ENCODE measurements around the gene SLC17A5. TPM values are rescaled to one million over a fixed set of nuclear protein-coding genes. Genes with fewer than 3 reads are reported as not detected.
"Not testable (repeated sequence)": the region's sequence is repeated elsewhere in the genome, so short reads cannot be mapped to it uniquely, and the experiment has no call there.

SLC17A5 gene
- total RNA-seq, 1 donor from 2014 or later = 50.5 TPM

GRCh38 chr6:73569121-73569520 is 84.7 kb downstream of the SLC17A5 start:
- DNase-seq (ENCODE audit: low read depth) = no peak

DNA sequence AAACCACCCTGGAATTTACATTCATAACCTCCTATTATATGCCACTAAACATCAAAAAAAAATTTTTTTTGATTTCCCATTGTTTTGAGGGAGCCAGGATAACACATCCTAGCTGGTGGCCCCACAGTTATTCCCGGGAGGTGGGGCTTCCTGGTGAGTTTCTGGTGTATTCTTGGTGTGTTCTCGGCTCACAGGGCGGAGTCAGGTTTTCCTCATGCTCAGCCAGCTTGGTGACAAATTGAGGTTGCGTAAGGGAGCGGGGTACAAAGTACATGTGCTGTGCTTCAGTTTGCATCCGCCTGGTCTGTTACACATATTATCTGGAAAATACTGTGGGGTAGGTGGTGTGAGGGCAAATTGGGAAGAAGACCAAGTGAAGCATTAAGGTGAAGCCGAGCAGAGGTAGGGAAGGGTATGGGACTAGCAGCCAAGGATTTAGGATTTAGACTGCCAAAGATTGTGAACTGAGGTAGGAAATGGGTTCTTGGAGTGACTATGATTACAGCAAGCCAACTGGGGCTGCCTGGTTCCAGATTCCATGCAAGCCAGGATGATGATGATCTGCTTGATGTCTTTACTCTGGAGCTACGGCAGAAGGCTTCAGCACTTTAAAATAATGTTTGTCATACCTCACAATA is 86.7 kb downstream of the SLC17A5 start:
- DNase-seq (ENCODE audit: low read depth) = peak; percentile 57

GRCh38 chr6:73566486-73566871 is 87.3 kb downstream of the SLC17A5 start:
- not testable (repeated sequence) for DNase-seq (ENCODE audit: low read depth)

GRCh38 chr6:73565767-73566485 is 87.9 kb downstream of the SLC17A5 start:
- DNase-seq (ENCODE audit: low read depth) = no peak

DNA sequence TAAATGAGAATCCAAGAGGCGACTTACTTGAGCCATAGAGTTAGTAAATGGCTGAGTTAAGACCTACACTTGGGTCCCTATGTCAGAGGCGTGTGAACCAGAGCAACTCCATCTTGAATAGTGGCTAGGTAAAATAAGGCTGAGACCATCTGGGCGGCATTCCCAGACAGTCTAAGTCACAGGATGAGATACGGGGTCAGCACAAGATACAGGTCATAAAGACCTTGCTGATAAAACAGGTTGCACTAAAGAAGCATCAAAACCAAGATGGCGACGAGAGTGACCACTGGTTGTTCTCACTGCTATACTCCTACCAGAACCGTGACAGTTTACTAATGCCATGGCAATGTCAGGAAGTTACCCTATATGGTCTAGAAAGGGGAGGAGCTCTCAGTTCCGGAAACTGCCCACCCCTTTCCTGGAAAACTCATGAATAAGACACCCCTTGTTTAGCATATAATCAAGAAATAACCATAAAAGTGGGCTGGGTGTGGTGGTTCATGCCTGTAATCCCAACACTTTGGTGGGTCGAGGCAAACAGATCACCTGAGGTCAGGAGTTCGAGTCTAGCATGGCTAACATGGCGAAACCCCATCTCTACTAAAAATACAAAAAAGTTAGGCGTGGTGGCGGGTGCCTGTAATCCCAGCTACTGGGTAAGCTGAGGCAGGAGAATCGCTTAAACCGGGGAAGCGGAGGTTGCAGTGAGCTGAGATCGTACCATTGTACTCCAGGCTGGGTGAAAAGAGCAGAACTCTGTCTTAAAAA is 89.0 kb downstream of the SLC17A5 start:
- DNase-seq (ENCODE audit: low read depth) = no peak

DNA sequence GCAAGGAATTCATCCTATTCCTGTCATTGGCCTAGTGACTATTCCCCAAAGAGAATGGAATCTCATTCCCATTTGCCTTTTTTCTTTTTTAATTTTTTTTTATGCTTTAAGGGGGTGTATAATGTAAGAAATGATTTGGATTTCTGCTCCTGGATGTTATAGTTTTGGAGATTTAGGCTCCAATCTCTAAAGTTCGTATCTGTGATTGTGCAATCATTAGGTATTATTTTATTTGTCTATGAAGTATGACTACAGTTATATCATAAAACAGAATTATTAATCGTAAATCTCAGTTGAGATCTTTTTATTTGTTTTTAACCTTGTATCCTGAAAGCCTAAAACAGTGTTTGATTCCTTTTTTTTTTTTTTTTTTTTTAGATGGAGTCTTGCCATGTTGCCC is 91.2 kb downstream of the SLC17A5 start:
- DNase-seq (ENCODE audit: low read depth) = no peak

- DNase-seq (ENCODE audit: low read depth) = no peak
These were observed 92.9 kb downstream of the SLC17A5 start for GRCh38 chr6:73560853-73561407.

DNA sequence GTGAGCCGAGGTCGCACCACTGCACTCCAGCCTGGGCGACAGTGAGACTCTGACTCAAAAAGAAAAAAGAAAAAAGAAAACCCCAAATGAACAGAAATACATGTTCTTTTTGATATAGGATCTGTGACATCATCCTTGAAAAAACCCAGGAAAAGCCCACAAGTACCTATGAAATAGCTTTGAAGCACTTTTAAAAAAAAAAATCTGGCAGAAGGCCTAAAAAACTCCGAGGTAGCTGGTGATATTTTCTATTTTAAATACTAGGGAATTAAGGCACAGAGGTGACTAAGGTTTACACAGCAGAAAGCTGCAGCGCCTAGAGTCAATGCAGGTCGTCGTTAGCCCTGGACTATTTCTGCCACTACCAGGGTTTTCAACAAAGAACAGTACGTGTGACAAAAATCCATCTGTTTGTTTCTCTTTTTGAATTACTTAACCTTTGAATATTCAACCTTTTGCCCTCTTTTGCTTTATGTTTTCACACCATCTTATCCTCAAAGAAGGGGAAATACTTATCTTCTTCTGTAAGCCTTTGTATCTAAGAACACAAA is 93.5 kb downstream of the SLC17A5 start:
- no peak for DNase-seq (ENCODE audit: low read depth)

- DNase-seq (ENCODE audit: low read depth) = not testable (repeated sequence)
These were observed 94.4 kb downstream of the SLC17A5 start for GRCh38 chr6:73559399-73559794.

- no peak for DNase-seq (ENCODE audit: low read depth)
These were observed 95.0 kb downstream of the SLC17A5 start for GRCh38 chr6:73558624-73559398.

GRCh38 chr6:73556836-73557235 is 97.0 kb downstream of the SLC17A5 start:
- no peak for DNase-seq (ENCODE audit: low read depth)

DNA sequence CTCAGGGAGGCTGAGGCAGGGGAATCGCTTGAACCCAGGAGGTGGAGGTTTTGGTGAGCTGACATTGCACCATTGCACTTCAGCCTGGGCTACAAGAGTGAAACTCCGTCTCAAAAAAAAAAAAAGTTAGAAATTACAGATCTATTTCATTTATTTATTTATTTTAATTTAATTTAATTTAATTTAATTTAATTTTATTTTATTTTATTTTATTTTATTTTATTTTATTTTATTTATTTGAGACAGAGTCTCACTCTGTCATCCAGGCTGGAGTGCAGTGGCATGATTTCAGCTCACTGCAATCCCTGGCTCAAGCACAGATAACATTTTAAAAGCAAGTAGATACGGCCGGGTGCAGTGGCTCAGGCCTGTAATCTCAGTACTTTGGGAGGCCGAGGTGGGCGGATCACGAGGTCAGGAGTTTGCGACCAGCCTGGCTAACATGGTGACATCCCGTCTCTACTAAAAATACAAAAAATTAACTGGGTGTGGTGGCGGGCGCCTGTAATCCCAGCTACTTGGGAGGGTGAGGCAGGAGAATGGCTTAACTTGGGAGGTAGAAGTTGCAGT is 98.3 kb downstream of the SLC17A5 start:
- not testable (repeated sequence) for DNase-seq (ENCODE audit: low read depth)

DNA sequence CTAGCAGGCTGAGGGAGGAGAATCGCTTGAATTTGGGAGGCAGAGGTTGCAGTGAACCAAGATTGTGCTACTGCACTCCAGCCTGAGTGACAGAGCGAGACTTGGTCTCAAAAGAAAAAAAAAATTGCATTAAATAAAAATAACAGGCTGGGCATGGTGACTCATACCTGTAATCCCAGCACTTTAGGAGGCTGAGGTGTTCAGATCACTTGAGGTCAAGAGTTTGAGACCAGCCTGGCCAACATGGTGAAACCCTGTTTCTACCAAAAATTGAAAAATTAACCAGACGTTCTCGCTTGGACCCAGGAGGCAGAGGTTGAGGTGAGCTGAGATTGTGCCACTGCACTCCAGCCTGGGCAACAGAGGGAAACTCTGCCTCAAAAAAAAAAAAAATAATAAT is 102.7 kb downstream of the SLC17A5 start:
- DNase-seq (ENCODE audit: low read depth) = not testable (repeated sequence)

DNA sequence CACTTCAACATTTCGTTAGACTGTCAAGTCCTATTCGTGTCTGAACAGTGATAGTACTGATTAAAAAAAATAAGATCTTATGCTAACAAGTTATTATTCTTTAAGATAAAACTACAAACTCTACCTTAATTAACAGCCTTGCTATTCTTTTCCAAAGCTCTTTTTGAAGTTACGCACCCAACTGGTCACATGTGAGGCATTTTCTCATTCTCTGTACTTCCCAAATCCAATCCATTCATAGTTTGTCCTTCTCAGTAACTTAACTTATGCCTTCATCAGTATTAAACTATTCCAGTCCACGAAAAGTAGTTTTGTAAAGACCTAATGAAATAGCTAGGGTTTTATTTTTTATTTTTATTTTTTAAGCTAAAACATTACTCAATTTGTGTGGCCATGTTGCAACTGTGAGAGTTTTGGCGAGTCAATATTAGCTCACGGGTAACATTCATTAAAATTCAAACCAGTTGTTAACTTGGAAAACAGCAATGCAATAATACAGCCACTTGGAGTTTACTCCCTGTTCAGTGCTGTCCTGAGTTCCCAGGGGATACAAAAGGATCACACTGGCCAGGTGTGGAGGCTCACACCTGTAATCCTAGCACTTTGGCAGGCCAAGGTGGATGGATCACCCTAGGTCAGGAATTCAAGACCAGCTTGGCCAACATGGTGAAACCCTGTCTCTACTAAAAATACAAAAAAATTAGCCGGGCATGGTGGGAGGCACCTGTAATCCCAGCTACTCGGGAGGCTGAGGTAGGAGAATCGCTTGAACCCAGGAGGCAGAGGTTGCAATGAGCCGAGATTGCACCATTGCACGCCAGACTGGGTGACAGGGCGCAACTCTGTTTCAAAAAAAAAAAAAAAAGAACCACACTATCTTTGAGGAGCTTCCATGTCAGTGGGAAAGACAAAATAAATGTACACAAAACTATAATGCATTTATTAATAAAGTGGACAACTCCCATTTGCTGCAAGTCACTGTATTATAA is 105.0 kb downstream of the SLC17A5 start:
- no peak for DNase-seq (ENCODE audit: low read depth)

- no peak for DNase-seq (ENCODE audit: low read depth)
These were observed 106.8 kb downstream of the SLC17A5 start for GRCh38 chr6:73547036-73547435.
